GM18858 (cell line): ENCODE results near the gene KIZ.

ENCODE experiments used
- ATAC-seq: cut with Tn5 transposase; IDR thresholded peaks from one replicate; pipeline ENCODE4 v1.9.1; 2021; ENCODE audit not compliant: unreplicated experiment

Gene KIZ, protein sequence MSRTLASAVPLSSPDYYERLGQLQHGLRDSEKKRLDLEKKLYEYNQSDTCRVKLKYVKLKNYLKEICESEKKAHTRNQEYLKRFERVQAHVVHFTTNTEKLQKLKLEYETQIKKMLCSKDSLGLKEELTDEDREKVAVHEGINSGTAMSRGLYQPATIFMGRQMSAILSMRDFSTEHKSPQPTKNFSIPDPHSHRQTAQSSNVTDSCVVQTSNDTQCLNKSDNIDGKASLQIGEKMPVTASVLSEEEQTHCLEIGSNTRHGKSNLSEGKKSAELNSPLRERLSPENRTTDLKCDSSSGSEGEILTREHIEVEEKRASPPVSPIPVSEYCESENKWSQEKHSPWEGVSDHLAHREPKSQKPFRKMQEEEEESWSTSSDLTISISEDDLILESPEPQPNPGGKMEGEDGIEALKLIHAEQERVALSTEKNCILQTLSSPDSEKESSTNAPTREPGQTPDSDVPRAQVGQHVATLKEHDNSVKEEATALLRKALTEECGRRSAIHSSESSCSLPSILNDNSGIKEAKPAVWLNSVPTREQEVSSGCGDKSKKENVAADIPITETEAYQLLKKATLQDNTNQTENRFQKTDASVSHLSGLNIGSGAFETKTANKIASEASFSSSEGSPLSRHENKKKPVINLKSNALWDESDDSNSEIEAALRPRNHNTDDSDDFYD

DNA sequence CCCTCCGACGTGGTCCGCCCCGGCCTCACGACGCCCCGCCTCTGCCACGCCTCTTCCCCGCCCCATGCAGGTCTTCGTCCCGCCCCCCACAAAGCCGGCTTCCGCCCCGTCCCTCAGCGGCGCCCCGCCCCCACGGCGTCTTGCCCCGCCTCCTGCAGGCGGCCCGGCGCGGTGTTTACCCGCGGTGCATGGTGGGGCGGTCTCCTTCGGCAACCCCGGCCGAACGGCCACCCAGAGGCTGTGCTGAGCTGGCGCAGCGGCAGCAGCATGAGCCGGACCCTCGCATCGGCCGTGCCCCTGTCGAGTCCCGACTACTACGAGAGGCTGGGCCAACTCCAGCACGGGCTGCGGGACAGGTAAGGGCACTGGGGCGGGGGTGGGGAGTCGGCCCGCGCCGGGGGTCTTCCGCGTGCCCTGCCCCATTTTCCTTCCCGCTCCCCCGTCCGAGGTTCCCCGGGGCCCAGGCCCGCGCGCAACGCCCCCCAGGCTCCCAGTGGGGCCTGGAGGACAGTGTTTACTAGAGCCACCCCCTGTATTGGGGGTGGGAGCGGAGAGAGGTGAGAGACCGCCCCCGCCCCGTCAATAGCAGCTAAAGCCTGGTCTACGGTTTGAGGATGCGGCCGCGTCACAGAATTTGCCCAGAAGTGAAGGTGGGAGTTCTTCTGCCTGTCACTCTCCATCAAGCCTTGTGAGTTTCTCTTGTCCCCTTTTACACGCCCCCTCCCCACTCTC lies at the start of gene KIZ:
KIZ (plus strand) TSS at position 234 of the 732 bp plus-strand sequence; CDS start at position 268, 34 bp downstream.
- ATAC-seq: peak; percentile 89

DNA sequence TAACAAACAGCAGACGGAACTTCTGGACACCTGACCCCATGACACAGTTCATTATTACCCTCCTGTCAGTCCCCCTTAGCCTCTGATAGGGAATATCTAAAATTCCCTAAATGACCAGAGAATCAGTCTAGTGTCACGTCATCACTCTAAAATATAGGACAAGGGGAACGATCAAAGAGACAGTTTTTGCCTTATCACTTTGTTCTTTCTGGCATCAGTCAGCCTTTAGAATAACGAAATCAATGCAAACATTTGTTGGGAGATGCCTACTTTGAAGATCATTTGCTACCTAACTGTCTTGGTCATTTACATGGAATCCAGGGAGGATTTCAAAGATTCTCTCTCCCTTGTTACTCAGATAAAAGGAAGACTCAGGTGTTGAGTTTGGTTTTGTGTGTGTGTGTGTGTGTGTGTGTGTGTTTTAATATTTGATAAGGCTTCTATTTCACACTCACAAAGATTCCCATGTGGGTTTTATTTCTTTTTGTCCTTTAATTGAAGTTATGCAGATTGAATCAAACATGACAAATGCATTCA lies 48.0 kb upstream of the KIZ start:
- ATAC-seq: no peak

DNA sequence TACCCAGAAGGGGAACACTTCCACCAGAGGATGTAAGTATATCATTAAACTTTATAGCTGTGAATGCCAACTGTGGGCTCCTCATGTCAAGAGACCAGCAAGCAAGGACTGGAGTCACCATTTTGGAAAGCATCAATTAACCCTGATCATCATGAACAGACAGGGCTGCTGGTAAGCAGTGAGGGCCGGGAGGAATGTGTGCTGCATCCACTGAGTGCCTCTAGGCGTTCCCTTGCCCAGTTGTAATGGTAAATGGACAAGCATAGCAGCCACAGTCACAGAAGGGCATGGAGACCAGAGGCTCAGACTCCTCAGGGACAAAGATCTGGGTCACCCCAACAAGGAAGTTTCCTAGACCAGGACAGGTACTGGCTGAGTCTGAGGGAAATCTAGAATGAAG lies 43.3 kb upstream of the KIZ start:
- no peak for ATAC-seq

DNA sequence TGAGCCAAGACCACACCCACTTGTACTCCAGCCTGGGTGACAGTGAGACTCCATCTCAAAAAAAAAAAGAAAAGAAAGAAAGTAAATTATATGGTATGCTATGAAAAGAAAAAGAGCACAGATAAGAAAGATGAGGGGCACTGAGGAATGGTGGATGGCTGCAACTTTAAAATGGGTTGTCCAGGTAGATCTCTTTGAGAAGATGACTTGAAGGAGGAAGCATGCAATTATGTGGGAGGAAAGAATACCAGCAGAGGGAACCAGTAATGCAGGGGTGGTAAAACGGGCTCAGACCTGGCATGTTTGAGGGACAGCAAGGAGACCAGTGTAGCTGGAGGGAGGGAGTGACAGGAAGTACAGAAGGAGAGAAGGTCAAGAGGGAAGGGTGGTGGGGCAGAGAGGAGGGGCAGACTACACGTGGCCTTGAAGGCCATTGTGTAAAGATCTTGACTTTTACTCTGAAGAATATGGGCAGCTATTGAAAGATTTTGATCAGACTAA lies 42.0 kb upstream of the KIZ start:
- ATAC-seq: no peak

DNA sequence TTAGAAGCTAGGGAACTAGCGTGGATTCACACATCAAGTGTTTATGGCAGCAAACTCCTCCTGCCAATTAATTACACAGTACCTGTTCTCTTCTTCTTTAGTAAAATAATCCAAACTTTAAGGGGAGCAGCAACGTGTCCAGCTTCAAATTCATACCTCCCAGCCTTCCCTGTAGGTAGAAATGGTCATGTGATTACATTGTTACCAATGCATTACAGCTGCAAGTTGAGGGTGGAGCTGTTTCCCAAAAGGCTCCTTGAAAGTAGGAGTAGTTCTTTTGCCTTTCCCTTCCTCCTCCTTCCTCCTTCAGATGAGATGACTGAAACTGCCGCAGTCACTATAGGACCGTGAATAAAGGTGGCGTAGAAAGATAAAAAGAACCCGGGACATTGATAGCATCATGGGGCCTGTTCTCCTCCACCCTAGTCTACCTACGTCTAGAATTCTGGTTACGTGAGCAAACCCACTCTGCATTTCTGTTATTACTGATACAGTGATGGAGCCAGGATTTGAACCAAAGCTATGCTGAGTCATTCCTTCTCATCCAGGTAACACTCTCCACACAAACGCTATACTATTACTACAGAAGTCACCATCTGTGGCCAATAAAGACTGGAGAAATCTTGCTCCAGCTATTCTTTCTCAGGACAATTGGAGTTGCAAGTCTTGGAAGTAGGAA lies 37.9 kb upstream of the KIZ start:
- no peak for ATAC-seq

DNA sequence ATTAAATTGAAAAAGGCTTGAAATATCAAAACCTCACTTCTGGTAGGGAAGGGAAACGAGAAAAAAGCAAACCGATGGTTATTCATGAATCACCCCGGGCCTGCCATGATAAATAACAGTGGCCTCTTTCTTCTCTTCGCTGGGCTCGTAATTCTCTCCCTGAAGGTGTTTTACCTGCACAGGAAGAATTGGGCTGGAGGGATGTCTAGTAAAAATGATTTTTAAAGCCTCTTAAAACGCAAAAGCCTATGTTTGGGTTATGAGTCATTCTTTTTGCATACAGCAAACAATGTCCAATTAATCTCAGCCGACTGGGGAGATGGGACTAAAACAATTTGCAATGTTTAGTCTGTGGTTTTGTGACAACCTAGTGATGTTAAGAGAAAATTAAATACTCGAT lies 36.5 kb upstream of the KIZ start:
- no peak for ATAC-seq

DNA sequence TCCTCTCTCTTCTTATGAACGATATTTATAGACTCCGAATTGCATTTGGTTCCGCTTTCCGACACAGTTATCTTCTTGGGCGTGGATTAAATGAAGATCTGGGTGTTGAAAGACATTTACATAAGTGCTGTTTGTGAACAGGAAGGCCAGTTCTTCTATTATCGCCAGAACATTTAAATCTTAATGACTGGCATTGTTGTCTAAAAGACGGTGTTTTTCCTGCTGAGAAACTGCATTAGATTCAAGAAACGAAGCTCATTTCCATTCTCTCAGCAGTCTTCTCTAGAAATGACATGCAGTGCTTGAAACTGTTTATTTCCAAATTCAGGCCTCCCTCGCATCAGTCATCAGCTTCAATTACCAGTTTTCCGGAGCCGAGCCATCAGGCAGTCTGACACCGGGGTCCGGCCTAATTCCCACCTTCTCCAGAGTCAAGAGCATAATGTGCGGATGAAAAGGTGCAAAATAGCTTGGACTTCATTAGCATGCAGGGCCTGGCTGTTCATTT lies 35.7 kb upstream of the KIZ start:
- ATAC-seq: no peak

DNA sequence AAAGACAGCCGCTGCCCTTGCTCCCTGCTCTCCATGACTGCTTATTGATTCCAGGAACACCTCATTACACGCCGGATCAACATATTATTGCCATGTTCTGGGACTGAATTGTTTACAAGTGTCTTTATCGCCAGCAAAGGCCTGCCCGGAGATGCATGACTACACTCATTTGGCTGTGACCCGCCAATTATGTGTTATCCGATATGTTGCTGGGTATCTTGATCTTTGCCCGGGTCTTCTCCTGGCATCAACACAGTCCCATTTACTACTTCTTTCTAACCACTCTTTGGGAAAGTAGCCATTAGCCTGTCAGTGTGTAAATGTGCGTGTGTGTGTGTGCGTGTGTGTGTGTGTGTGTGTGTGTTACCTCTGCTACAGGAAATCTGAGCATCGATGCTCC lies 35.2 kb upstream of the KIZ start:
- no peak for ATAC-seq

DNA sequence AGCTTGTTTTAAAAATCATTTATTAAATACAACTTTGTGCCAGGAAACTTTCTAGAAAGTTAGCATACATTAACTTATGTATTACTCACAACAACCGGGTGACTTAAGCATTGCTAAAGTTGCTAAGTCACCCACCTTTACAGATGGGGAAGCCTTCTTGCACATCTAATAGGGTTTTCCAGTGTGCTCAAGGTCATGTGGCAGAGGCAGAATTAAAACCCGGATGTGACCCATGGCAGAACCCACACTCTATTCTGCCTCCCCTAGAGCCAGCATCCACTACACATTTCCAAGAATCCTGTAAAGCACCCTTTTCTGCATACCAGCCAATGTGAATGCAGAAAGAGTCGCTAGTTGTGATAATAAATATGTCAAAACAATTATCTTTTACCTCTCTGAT lies 33.1 kb upstream of the KIZ start:
- no peak for ATAC-seq

DNA sequence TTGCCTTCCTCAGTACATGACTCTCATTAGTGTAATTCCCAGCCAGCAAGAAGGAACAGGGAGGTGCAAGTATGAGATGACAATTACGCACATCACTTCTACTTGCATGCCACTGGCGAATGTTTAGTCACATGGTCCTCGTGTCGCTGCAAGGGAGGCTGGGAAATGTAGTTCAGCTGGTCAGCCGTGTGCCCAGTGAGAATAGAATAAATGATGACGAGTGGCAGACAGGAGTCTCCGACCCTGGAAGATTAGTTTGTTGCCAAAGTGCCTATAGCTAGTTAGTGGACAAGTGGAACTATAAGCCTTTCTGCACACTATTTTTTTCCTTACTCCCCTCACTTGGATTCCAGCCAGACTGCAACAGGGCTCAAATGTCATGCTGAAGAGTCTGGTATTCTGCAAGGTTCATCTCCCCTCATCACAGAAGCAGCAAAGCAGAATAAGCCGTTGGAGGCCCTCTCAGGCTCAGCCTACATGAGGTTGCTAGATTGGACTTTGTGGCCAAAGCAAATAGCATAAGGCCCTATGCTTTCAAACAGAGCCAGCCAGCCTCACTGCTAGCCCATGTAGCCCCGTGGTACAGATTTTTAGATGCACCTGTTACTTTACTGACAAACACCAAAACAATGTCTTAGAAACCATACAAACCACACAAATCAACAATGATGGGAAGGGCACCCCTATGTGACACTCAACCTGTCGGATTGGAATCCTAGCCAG lies 29.4 kb upstream of the KIZ start:
- no peak for ATAC-seq

DNA sequence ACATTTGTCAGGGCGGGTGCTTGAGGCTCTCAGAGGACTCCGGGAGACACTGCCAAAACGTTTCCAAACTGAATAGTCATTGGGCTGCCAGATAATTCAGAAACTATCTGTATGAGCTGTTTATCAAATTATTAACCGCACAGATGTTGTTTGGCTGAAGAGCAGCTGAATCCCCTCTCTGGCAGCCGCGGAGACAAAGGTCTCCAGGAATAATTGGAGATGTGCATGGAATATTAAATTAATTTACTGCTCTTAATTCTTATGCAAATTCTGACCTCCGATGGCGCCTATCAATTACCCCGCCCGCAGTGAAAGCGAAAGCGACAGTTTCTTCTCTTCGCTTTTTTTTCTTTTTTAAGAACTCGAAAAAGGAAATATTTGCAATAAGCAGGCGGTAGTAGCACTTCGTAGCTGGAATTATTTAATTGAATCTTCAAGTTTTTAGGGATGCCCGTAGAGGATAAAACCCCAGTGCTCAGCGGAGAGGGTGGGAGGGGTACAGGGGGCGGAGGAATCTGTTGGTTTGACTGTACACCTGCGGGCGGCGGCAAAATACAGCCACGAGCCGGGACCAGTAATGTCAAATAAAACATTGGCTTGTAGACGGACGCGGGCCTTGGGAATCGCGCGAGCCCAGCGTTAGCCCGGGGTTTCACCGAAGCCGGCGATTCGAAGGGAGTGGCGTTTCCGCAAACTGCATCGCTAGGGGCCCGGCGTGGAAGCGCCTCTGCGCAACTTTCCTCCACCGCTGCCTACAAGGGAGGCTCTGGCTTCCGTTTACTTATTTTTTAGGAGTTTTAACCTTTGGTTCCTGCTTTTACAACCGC lies 25.9 kb upstream of the KIZ start:
- peak; percentile 34 for ATAC-seq

DNA sequence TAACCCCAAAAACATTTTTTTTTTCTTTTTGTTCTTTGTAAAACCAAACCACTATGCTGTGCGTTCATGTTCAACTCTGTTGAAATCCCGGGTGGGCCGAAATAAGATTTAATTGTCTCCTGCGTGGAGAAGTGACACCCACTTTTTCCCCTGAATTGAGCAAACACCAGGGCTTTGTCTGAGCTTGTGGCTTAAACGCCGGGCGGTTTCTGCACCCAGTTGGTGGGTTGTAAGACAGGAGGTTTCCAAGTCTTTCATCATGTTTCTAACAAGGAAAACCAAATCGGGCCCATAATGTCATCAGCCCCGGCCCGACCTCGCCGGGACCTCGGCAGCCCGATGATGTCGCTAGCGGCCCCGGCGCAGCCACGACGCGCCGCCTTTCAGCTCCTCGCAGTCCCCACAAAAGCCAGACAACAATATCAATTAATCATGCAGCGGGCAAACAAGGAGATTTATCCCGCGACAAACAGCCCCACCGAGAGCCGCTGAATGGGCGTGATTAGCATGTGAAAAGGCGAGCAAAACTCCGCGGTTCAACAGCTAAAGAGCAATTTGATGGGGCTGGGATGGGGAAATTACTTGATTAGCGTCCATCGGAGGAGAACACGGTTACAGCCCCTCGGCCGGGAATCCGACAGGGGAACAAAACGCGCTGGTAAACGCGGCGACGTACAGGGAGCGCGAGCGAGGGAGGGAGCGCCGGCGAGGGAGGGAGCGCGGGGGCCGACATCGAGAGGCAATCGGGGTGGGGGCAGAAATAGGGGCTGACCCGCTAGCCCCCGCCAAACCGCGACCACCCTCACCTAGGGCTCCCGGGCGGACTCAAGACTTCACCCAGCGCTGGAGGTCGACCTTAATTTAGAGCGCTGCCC lies 25.1 kb upstream of the KIZ start:
- ATAC-seq: no peak

DNA sequence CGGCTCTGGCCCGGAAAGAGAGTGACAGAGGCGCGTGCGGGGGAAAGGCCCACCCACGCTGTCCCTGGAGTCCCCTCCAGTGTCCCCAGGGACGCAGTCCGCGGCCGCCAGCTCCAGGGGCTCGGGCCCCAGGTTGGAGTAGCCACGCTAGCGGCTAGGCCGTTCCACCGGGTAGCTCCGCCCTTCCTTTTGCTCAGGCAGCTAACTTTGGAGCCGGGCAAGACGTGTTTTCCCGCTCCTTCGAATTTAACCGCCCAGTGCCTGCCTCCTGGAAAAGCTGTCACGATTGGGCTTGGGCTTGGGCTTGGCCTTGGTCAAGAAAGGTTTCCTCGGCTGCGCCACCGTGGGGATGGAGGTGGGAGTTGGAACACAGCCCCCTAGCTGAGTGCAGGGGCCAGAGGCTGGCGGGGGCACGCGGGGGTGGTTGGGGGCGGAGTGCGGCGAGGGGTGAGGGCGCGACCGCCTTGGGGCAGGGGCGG lies 24.4 kb upstream of the KIZ start:
- ATAC-seq: no peak

DNA sequence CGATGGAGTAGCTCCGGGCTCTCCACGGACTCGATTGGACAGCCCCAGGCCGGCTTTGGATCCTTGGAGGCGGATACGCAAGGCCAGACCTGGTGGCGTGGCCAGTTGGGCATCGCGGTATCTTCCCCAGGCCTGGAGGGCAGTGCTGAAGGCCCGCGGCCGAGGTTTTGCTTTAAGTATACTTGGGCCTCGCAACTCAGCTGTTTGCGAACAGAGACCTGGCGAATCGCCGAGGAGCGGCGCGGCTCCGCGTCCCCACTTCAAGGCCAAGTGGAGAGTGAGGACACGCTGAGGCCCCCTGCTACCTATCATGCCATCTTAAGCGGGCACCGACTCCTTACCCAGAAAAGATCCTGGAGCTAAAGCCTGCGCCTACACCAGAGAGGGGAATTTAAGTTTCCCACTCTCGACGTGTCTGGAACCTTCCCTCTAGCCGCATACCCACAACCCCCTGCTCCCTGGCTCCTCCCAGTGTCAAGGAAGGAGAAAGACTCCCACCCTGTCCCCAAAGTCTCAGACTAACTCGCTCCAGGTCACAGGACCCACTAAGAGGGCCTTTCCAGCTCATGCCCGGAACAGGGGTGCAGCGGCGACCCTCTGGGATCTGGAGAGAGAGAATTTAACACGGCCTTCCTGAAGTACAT lies 23.8 kb upstream of the KIZ start:
- ATAC-seq: no peak

DNA sequence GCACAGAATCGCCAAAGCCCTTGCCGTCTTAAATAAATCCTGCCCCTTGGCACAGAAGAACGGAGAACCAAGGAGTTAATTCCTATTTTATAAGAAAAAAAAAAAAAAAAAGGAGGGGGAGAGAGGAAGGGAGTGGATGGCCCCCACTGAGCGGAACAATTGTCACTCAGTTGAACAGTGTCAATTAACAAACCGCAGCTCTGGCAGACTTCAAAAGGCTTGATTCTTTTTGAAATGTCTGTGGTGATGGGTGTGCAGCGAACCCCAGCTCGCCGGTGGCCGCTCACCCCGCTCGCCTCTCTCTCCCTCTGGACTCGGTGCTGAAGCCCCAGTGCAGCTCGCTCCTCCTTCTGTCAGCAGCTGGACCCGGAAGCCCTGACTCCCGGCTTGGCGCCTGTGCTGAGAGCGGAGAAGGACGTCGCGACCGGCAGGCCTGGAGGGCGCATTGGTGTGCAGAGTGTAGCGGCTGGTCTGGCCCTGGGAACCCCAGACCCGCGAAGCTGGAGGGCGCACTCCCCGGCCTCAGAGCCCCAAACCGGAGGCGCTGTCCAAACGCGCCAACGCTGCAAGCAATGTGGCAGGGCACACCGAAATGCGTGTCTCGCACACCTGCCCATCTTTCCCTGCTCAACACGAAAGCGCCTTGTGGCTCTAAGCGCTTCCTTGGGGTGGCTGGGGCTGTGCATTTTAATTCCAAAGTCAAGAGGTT lies 23.1 kb upstream of the KIZ start:
- ATAC-seq: peak; percentile 32

DNA sequence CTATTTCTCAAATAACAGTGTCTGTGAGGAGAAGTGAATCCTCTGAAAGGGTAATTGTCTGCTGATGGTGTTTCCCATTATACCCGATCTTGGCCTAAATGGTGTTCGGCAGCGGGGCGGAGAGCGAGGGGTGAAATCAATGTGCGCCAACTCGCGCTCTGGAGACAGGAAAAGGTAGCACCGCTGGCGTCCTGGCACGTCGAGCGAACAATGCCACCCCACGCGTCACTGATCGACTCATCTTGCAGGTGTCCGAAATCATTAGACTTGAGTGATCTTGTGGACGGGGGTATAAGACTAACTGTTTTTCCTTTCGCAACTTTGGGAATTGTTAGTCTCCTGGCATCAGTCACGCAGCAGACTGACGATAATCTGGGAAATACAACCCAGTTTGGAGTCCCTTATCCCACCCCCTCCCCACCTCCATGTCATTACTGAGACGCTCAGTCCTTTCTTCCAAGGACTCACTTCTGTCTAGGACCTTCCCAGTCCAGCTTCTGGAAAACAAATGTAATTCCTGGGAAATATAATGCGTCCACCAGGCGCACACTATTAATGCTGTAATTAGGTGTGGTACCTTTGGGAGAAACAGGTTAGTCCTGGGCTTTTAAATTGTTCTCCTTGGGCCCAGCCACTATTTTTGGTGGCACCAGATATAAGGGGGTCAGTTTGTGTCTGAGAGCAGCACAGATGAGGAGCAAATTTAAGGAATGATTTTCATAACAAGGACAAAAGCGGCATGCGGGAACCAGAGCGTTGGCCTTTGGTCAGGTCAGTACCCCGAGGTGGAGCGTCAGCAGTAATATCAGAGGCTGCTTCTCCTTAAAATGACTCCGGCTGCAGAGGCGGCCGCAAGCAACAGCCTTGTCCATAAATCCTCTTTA lies 22.1 kb upstream of the KIZ start:
- ATAC-seq: no peak
